GM12878 (cell line): Measurements from ENCODE around the gene UBR2.

ENCODE experiments used
- CTCF ChIP-seq, 3 experiments: IDR thresholded peaks in 2 of 3; conservative IDR thresholded peaks in 1 of 3; 2 replicates each; pipeline ENCODE4 v1.5.1; 2011; ENCODE audit warnings: low read depth in 3 of 3, low read length in 3 of 3, mild to moderate bottlenecking in 3 of 3, control low read depth in 2 of 3, moderate library complexity in 2 of 3, inconsistent platforms in 1 of 3, mixed read lengths in 1 of 3; ENCODE audit not compliant: control insufficient read depth in 2 of 3, insufficient read depth in 1 of 3; ENCODE audit errors: extremely low read depth in 1 of 3
- EP300 ChIP-seq, 2 experiments: fragments of 150-350 bp in 1 of 2; IDR thresholded peaks; 2 replicates each; pipeline ENCODE4 v1.6.1; 2011 to 2012; ENCODE audit warnings: low read depth in 2 of 2, low read length in 2 of 2, borderline replicate concordance in 1 of 2, improper control_type of control experiment in 1 of 2, inconsistent platforms in 1 of 2; ENCODE audit not compliant: control insufficient read depth in 1 of 2
- GABPA ChIP-seq: IDR thresholded peaks from 2 replicates; pipeline ENCODE4 v1.6.1; 2014; ENCODE audit warnings: antibody characterized with exemption, low read depth, mild to moderate bottlenecking, inconsistent platforms
- KAT2A ChIP-seq: conservative IDR thresholded peaks from 2 replicates; pipeline ENCODE4 v1.6.1; 2011; ENCODE audit warnings: low read depth, low read length; ENCODE audit not compliant: control insufficient read depth
- POLR2A ChIP-seq: IDR thresholded peaks from 2 replicates; pipeline ENCODE4 v1.6.1; 2011; ENCODE audit warnings: low read depth, mild to moderate bottlenecking, low read length
- SP1 ChIP-seq: IDR thresholded peaks from one replicate; pipeline ENCODE4 v1.6.1; 2011; ENCODE audit warnings: low read depth, low read length

- TF ChIP-seq CTCF (IDR thresholded peaks at IDR 0.05 in 2 of 3, conservative IDR thresholded peaks at IDR 0.05 in 1 of 3; ENCODE audit: control insufficient read depth in 2 of 3, extremely low read depth in 1 of 3, insufficient read depth in 1 of 3, low read depth in 3 of 3, low read length in 3 of 3): no peak
- TF ChIP-seq GABPA: no peak
- no peak for TF ChIP-seq KAT2A
- TF ChIP-seq EP300 (IDR thresholded peaks at IDR 0.05; ENCODE audit: borderline replicate concordance in 1 of 2, control insufficient read depth in 1 of 2, low read depth in 2 of 2, low read length in 2 of 2): no peak
- TF ChIP-seq SP1: no peak
- no peak for TF ChIP-seq POLR2A
These were observed 80.4 kb downstream of the UBR2 start for GRCh38 chr6:42644211-42644610.
